Mucosa of stomach (tissue), 1 donor: ENCODE data around the gene FAP.

Experiments used
- H3K27me3 ChIP-seq: one replicate; pipeline ENCODE4 v1.7.0; 2013; ENCODE audit warnings: mild to moderate bottlenecking, low read length; ENCODE audit not compliant: control insufficient read depth, insufficient read depth
- H3K36me3 ChIP-seq: one replicate; pipeline ENCODE4 v1.7.0; 2013; ENCODE audit warnings: low read length; ENCODE audit not compliant: control insufficient read depth, insufficient read depth
- H3K4me1 ChIP-seq: one replicate; pipeline ENCODE4 v1.7.0; 2013; ENCODE audit warnings: mild to moderate bottlenecking, low read length; ENCODE audit not compliant: control insufficient read depth, insufficient read depth
- H3K4me3 ChIP-seq: one replicate; pipeline ENCODE4 v1.7.0; 2013; ENCODE audit warnings: low read length
- H3K9ac ChIP-seq: one replicate; pipeline ENCODE4 v1.7.0; 2013; ENCODE audit warnings: mild to moderate bottlenecking, low read length, moderate library complexity
- H3K9me3 ChIP-seq: one replicate; pipeline ENCODE4 v1.7.0; 2013; ENCODE audit warnings: mild to moderate bottlenecking, low read length, moderate library complexity; ENCODE audit not compliant: control insufficient read depth
- donor health status: Pancreatic carcinoma.

Gene FAP, protein sequence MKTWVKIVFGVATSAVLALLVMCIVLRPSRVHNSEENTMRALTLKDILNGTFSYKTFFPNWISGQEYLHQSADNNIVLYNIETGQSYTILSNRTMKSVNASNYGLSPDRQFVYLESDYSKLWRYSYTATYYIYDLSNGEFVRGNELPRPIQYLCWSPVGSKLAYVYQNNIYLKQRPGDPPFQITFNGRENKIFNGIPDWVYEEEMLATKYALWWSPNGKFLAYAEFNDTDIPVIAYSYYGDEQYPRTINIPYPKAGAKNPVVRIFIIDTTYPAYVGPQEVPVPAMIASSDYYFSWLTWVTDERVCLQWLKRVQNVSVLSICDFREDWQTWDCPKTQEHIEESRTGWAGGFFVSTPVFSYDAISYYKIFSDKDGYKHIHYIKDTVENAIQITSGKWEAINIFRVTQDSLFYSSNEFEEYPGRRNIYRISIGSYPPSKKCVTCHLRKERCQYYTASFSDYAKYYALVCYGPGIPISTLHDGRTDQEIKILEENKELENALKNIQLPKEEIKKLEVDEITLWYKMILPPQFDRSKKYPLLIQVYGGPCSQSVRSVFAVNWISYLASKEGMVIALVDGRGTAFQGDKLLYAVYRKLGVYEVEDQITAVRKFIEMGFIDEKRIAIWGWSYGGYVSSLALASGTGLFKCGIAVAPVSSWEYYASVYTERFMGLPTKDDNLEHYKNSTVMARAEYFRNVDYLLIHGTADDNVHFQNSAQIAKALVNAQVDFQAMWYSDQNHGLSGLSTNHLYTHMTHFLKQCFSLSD

DNA sequence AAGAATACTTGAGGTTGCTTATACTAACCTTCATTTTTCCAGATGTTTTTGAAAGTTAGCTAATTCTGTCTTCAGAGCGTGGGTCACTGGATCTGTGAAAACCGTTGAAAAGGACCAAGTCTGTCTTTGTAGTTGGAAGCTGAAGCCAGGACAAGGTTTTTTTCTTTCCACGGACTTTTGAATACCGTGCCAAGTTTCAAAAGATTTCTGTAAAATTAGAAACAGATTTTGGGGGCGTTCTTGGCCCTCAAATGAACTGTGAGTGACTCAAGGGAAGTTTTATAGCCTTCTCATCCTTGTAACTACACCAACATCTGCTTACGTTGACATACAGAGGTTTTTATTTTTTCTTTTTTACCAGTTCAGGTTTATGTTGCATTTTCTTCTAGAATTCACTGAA is at the start of gene FAP:
FAP (minus strand) TSS at position 152 of the 400 bp plus-strand sequence; CDS start at position 34, 118 bp downstream.
- Histone ChIP-seq H3K36me3 (no peaks in the 10 kb centered on the region), H3K9me3 (no peaks in the 10 kb centered on the region), H3K4me1 (no peaks in the 10 kb centered on the region), H3K27me3 (no peaks in the 10 kb centered on the region), H3K4me3 (no peak within 1 kb of the TSS), H3K9ac (no peak within 1 kb of the TSS)

DNA sequence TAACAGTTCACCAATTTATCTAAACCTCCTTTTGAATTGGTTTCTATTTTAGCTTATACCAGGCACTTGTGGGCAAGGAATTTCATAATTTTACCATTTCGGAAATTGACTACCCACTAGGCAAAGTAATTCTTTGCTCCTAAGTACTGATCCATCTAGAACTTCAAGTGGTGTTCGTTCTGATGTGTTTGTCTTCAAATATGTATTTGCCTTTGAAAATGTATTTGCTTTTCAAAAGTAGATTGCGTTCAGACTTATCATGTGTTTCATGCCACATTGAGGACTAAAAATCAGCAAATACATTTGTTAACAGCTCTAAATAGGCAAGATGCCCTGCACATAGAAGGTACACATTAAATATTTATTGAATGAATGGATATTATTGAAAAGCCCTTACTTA is 48.5 kb upstream of the FAP start:
- Histone ChIP-seq H3K4me1 (no peaks in the 10 kb centered on the region), H3K9ac (no peak overlapping the region), H3K4me3 (no peak overlapping the region), H3K27me3 (no peaks in the 10 kb centered on the region), H3K9me3 (no peaks in the 10 kb centered on the region), H3K36me3 (no peaks in the 10 kb centered on the region)

- no peak overlapping the region for H3K9ac ChIP-seq
- H3K27me3 ChIP-seq, result no peaks in the 10 kb centered on the region
- H3K9me3 ChIP-seq, result no peaks in the 10 kb centered on the region
- no peaks in the 10 kb centered on the region for H3K4me1 ChIP-seq
- no peaks in the 10 kb centered on the region for H3K36me3 ChIP-seq
- H3K4me3 ChIP-seq, result no peak overlapping the region
These were observed 39.6 kb upstream of the FAP start for GRCh38 chr2:162282765-162283425.

DNA sequence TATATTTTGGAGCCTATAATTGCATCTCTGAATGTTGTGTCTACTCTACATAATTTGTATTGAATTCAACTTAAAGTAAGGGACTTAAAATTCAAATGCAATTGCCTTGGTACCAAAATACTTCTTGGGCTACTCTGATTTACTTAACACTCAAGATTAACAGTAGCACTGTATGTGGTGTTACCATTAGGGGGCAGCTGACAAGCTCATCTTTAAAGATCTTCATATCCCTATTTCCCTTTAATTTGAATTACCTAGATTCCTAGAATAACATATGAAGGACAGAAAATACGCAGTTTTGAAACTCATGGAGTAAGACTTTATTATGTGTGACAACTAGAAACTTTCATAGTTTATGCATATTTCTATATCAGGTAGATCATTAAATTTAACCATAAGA is 37.4 kb upstream of the FAP start:
- Histone ChIP-seq H3K4me1 (no peaks in the 10 kb centered on the region), H3K27me3 (no peaks in the 10 kb centered on the region), H3K36me3 (no peaks in the 10 kb centered on the region), H3K9me3 (no peaks in the 10 kb centered on the region), H3K4me3 (no peak overlapping the region), H3K9ac (no peak overlapping the region)

GRCh38 chr2:162277381-162277780 is 34.1 kb upstream of the FAP start:
- H3K4me3 ChIP-seq, result no peak overlapping the region
- no peaks in the 10 kb centered on the region for H3K9me3 ChIP-seq
- no peak overlapping the region for H3K9ac ChIP-seq
- H3K4me1 ChIP-seq, result no peaks in the 10 kb centered on the region
- no peaks in the 10 kb centered on the region for H3K27me3 ChIP-seq
- no peaks in the 10 kb centered on the region for H3K36me3 ChIP-seq

- no peaks in the 10 kb centered on the region for H3K4me1 ChIP-seq
- no peak overlapping the region for H3K4me3 ChIP-seq
- H3K27me3 ChIP-seq, result no peaks in the 10 kb centered on the region
- H3K9ac ChIP-seq, result no peak overlapping the region
- no peaks in the 10 kb centered on the region for H3K36me3 ChIP-seq
- no peaks in the 10 kb centered on the region for H3K9me3 ChIP-seq
These were observed 24.8 kb upstream of the FAP start for GRCh38 chr2:162267996-162268395.

GRCh38 chr2:162267496-162267895 is 24.3 kb upstream of the FAP start:
- no peak overlapping the region for H3K4me3 ChIP-seq
- no peak overlapping the region for H3K9ac ChIP-seq
- no peaks in the 10 kb centered on the region for H3K9me3 ChIP-seq
- no peaks in the 10 kb centered on the region for H3K27me3 ChIP-seq
- no peaks in the 10 kb centered on the region for H3K4me1 ChIP-seq
- no peaks in the 10 kb centered on the region for H3K36me3 ChIP-seq

DNA sequence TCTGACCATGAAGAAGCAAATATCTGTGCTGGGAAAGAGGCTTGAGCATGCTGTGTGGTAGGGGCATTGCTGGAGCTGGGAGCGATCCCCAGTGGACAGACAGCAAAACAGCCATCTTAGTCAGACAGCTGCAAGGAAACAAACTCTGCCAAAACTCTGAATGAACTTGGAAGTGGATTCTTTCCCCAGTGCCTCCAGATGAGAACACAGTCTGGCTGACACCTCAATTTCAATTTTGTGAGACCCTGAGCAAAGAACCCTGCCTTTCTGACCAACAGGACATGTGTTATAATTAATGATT is 23.2 kb upstream of the FAP start:
- no peaks in the 10 kb centered on the region for H3K9me3 ChIP-seq
- H3K4me1 ChIP-seq, result no peaks in the 10 kb centered on the region
- no peak overlapping the region for H3K4me3 ChIP-seq
- H3K9ac ChIP-seq, result no peak overlapping the region
- H3K36me3 ChIP-seq, result no peaks in the 10 kb centered on the region
- no peaks in the 10 kb centered on the region for H3K27me3 ChIP-seq

DNA sequence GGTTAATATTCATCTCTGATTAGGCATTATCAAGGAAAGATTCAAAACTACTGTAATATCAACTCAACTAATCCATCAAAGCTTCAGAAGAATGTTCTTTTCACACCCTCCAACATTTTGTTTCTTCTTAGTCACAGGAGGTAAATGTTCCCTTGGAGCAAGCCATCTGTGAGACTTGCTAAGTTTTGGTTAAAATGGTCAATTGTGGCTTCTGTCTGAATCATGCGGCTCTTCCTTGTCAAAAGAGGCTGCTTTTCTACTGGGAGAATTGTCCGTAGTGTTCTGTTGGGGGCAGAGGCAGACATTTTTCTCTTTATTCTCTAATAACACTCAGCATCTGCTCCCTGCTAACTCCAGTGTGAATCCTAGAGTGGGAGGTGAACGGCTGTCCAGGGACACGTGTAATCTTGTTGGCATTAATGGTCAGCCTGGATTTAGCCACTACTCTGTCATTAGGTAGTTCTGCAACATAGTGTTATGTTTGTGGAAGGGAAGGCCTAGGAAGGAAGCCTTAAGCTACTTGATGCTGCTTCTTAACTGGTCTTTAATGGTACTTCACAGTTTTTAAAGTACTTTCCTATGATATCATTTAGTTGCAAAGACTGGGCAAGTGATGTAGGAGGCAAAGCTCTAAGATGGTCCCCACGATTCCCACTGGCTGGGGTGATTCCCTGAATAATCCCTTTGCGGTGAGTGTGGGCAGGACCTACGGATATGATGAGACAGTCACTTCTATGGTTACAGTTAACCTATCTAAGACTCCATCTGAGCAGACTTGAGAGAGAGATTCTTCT is 22.6 kb upstream of the FAP start:
- Histone ChIP-seq H3K4me1 (no peaks in the 10 kb centered on the region), H3K36me3 (no peaks in the 10 kb centered on the region), H3K9ac (no peak overlapping the region), H3K27me3 (no peaks in the 10 kb centered on the region), H3K9me3 (no peaks in the 10 kb centered on the region), H3K4me3 (no peak overlapping the region)

DNA sequence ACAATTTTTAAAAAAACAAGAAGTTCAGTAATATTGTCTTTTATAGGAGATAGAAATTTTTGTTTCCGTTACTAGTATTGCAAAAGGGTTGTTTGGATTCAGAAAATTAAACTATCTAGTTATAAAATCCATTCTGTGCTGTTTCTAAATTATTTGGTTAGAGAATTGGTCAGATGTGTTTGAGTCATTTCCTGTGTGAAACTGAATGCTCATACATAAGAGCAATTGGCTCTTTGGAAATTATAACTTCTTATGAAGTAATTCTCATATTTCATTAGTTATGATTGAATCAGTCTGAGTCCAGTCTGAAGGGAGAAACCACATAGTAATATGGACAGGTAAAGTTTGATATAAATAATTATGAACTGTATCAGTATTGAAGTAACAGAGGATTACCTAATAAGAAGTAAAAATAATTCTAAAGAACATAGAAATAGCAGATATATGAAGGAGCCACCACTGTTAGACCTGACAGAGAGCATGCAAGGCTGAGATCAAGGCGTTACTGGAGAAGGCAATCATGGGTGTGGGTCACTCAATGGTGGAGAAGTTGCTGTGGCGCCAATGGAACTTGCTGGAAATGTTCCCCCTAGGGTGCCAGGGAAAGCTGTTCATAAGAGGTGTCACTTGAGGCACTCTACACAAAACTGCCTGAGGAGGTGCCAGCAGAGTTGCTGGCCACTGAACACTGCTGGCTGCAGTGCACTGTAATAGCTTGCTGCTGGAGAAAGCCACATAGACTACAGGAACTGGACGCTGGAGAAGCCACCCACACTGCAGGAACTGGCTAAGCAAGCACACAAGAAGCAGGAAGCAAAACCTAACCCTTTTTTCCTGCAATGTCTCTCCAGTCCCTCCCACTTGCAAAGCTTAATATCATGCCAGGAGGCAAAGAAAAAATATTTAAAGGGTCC is 18.0 kb upstream of the FAP start:
- no peaks in the 10 kb centered on the region for H3K36me3 ChIP-seq
- no peak overlapping the region for H3K4me3 ChIP-seq
- no peaks in the 10 kb centered on the region for H3K9me3 ChIP-seq

DNA sequence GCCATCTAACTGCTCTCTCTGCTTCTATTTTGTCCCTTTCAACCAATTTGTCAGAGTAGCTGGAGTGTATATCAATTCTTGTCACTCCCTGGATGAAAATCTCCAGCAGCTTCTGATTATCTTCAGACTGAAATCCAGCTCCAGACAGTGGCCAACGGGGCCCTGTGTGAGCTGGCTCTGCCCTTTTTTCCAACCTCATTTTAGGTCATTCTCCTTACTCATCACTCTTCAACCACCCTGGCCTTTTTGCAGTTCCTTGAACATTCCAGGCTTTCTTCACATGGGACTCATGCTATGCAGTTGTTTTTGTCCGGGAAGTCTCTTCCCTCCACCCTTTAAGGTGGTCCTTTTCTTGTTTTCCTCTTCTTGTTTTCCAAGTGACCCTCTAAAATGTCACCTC is 15.4 kb upstream of the FAP start:
- no peaks in the 10 kb centered on the region for H3K27me3 ChIP-seq
- no peak overlapping the region for H3K9ac ChIP-seq
- no peaks in the 10 kb centered on the region for H3K4me1 ChIP-seq
- no peaks in the 10 kb centered on the region for H3K36me3 ChIP-seq
- H3K9me3 ChIP-seq, result no peaks in the 10 kb centered on the region
- no peak overlapping the region for H3K4me3 ChIP-seq

More for the DNA sequence above, 18.0 kb upstream of the FAP start:
- H3K4me1 ChIP-seq, result no peaks in the 10 kb centered on the region
- H3K9ac ChIP-seq, result no peak overlapping the region
- H3K27me3 ChIP-seq, result no peaks in the 10 kb centered on the region
